ENCODE results near the gene MAD1L1. TPM values are rescaled to one million over a fixed set of nuclear protein-coding genes. Genes with fewer than 3 reads are reported as not detected.

MAD1L1 gene
- total and polyA plus RNA-seq, 2 of the 8 experiments (the other 6 are each of a cell fraction or from before 2014, with no cell fraction given): 40.4 to 44.6 TPM

DNA sequence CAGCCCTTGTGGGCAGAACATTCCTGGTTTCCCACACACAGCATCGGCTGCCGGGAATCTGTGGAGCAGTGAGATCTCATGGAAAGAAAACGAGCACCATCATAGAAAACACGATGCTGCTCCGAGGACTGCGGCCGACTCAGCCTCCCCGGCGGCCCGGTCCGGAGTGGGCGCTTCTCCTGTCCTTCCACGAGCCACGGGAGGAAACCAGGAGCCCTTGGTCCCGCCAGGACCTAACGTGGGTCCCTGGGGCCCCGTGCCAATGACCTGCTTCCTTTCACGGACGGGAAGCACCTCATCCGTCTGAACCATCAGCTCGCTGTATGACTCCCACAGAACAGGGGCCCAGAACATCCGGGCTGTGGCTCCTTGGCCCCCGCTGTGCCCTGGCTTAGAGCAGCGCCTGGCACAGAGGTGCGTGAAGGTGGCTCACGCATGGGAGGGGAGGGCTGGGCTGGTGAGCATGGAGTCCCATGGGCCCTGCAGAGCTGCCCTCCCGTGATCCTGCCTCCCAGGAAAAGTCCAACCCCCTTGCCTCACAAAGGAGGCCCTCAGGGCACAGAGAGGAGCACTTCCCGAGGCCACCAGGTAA is 280.5 kb downstream of the MAD1L1 start:
- POLR2A ChIA-PET (ENCODE audit: partially characterized antibody): no interaction called here
- 97% methylated on average over 25 of the region's 28 CpGs; no CpG with 5 or more reads in 1 of the 2 experiments for WGBS, 2 experiments (ENCODE audit: extremely low coverage in 1 of 2, insufficient coverage in 1 of 2, insufficient read length in 1 of 2, insufficient replicate concordance in 2 of 2, low coverage in 1 of 2, low lambda C conversion rate in 2 of 2, missing lambda C conversion rate in 1 of 2)

More for the DNA sequence above, 280.5 kb downstream of the MAD1L1 start:
- Histone ChIP-seq H3K23ac (ENCODE audit: insufficient read length) (no peak overlapping the region), H3K23me2 (ENCODE audit: low read depth, low read length) (no peaks in the 10 kb centered on the region), H3K56ac (replicated peaks; ENCODE audit: insufficient read length, low read depth, low read length) (no peak overlapping the region), H3K4me3 (ENCODE audit: extremely low read depth in 1 of 4, insufficient read depth in 2 of 4, low read depth in 3 of 4, low read length in 4 of 4) (no peak overlapping the region), H3K27ac (ENCODE audit: low read depth, low read length) (no peak overlapping the region), H4K20me1 (replicated peaks in 1 of 2; ENCODE audit: control insufficient read depth in 1 of 2, insufficient read depth in 2 of 2, low read length in 2 of 2) (peaks cover 0 to 6% of the 10 kb centered on the region in 2 experiments), H3K9ac (replicated peaks in 1 of 4; ENCODE audit: extremely low read depth in 1 of 4, low read depth in 3 of 4, low read length in 3 of 4) (no peak overlapping the region; a peak in 2 of 7 replicates), H3K4ac (replicated peaks; ENCODE audit: insufficient read length, low read depth, low read length) (no peak overlapping the region), H3K4me2 (ENCODE audit: insufficient read depth in 1 of 2, low read depth in 2 of 2, low read length in 2 of 2) (no peak overlapping the region), H2BK120ac (replicated peaks; ENCODE audit: low read depth, low read length) (no peak overlapping the region), H3K4me1 (replicated peaks in 1 of 4; ENCODE audit: control insufficient read depth in 3 of 4, insufficient read depth in 4 of 4, low read length in 3 of 4) (no peaks in the 10 kb centered on the region), H4K91ac (replicated peaks; ENCODE audit: insufficient read length, low read length) (no peak overlapping the region), H3K36me3 (ENCODE audit: control insufficient read depth in 2 of 4, insufficient read depth in 4 of 4, low read length in 3 of 4) (no peaks in the 10 kb centered on the region; a peak in 1 of 8 replicates), H2BK5ac (ENCODE audit: low read depth, low read length) (peak overlapping the region; percentile 44; the same call in 1 of the 2 replicates), H2AK5ac (ENCODE audit: low read depth, low read length) (no peak overlapping the region), H3K79me2 (ENCODE audit: control insufficient read depth in 1 of 2, insufficient read depth in 2 of 2, low read length in 2 of 2) (no peaks in the 10 kb centered on the region), H3K79me1 (ENCODE audit: low read depth, low read length) (peaks cover 3% of the 10 kb centered on the region; the same call in 1 of the 2 replicates), H4K5ac (ENCODE audit: insufficient read length, low read depth, low read length) (no peak overlapping the region), H2AFZ (ENCODE audit: low read length) (no peak overlapping the region), H3K27me3 (replicated peaks in 1 of 4; ENCODE audit: control insufficient read depth in 3 of 4, extremely low read depth in 1 of 4, insufficient read depth in 3 of 4, low read length in 3 of 4) (no peaks in the 10 kb centered on the region), H3K9me3 (ENCODE audit: insufficient read depth in 2 of 2, low read depth in 1 of 2, low read length in 1 of 2) (no peaks in the 10 kb centered on the region), H2BK20ac (ENCODE audit: low read length) (no peak overlapping the region), H2BK15ac (ENCODE audit: low read length) (no peak overlapping the region), H3K14ac (ENCODE audit: insufficient read length) (no peak overlapping the region), H4K8ac (ENCODE audit: extremely low read depth, insufficient read depth, low read length) (no peak overlapping the region; the same call in 1 of the 2 replicates), H3K18ac (ENCODE audit: extremely low read depth, low read length) (no peak overlapping the region), H2BK12ac (ENCODE audit: low read depth, low read length) (no peak overlapping the region)
- DNase-seq (ENCODE audit: low read depth in 1 of 2, low spot score in 2 of 2): no peak
- CTCF ChIA-PET (ENCODE audit: partially characterized antibody): interaction anchor here (1.4 to 1.6 kb wide), 2 partner anchors 59 to 178 kb away, joined by 3 read pairs; no protein-coding TSS in a partner anchor
- TF ChIP-seq JUND (IDR thresholded peaks at IDR 0.05; ENCODE audit: low read length) (no peak), PHF8 (conservative IDR thresholded peaks at IDR 0.05; ENCODE audit: low read depth, low read length) (no peak), KDM5A (IDR thresholded peaks at IDR 0.05; ENCODE audit: low read length) (no peak), MAFK (IDR thresholded peaks at IDR 0.05; ENCODE audit: low read depth, low read length) (no peak), EZH2 (IDR thresholded peaks at IDR 0.05; ENCODE audit: low read depth, low read length, severe bottlenecking) (no peak)
- FAIRE-seq: no peak
